Fibroblast of skin of right biceps (primary cell): ENCODE results near the gene SNRPE.
A peak's percentile ranks its signal among the peaks of the same experiment; 100 is the strongest.
"Not testable (repeated sequence)": the region's sequence is repeated elsewhere in the genome, so short reads cannot be mapped to it uniquely, and the experiment has no call there.

ENCODE experiments used
- DNase-seq: peaks from one replicate; pipeline ENCODE4 v3.0.0-alpha.2; 2013

Gene SNRPE

GRCh38 chr1:203861379-203862184 lies at the start of gene SNRPE:
Gene SNRPE, plus strand, starts transcription at chr1:203861599. Its CDS starts 61 bp downstream, at chr1:203861660.
- DNase-seq: peak; percentile 99

GRCh38 chr1:203813581-203814341 lies 47.6 kb upstream of the SNRPE start:
- DNase-seq: no peak

- no peak for DNase-seq
Observed at GRCh38 chr1:203818399-203818798, 43.0 kb upstream of the SNRPE start.

GRCh38 chr1:203823306-203823705 lies 38.1 kb upstream of the SNRPE start:
- DNase-seq: no peak

- no peak for DNase-seq
Observed at GRCh38 chr1:203826175-203826574, 35.2 kb upstream of the SNRPE start.

GRCh38 chr1:203828002-203828401 lies 33.4 kb upstream of the SNRPE start:
- DNase-seq: no peak

- DNase-seq: no peak
Observed at GRCh38 chr1:203828503-203828902, 32.9 kb upstream of the SNRPE start.

GRCh38 chr1:203829247-203829646 lies 32.2 kb upstream of the SNRPE start:
- DNase-seq: not testable (repeated sequence)

GRCh38 chr1:203835476-203835875 lies 25.9 kb upstream of the SNRPE start:
- DNase-seq: no peak

GRCh38 chr1:203839081-203839480 lies 22.3 kb upstream of the SNRPE start:
- peak; percentile 82 for DNase-seq

- no peak for DNase-seq
Observed at GRCh38 chr1:203840208-203840808, 21.1 kb upstream of the SNRPE start.

GRCh38 chr1:203842559-203842876 lies 18.9 kb upstream of the SNRPE start:
- no peak for DNase-seq

- no peak for DNase-seq
Observed at GRCh38 chr1:203843435-203843834, 18.0 kb upstream of the SNRPE start.

- not testable (repeated sequence) for DNase-seq
Observed at GRCh38 chr1:203853112-203853511, 8.3 kb upstream of the SNRPE start.

GRCh38 chr1:203858055-203858454 lies 3.3 kb upstream of the SNRPE start:
- DNase-seq: peak; percentile 89

GRCh38 chr1:203858975-203859374 lies 2.4 kb upstream of the SNRPE start:
- DNase-seq: no peak

GRCh38 chr1:203860396-203861025 lies 888 bp upstream of the SNRPE start:
- DNase-seq: peak; percentile 56

GRCh38 chr1:203867802-203868201 lies 6.4 kb downstream of the SNRPE start:
- no peak for DNase-seq

- DNase-seq: peak; percentile 19
Observed at GRCh38 chr1:203870245-203870644, 8.8 kb downstream of the SNRPE start.

- peak; percentile 69 for DNase-seq
Observed at GRCh38 chr1:203871114-203871880, 9.9 kb downstream of the SNRPE start.

GRCh38 chr1:203873094-203873493 lies 11.7 kb downstream of the SNRPE start:
- no peak for DNase-seq

GRCh38 chr1:203878422-203878821 lies 17.0 kb downstream of the SNRPE start:
- DNase-seq: no peak

- DNase-seq: no peak
Observed at GRCh38 chr1:203880606-203881005, 19.2 kb downstream of the SNRPE start.
